Type B pancreatic cell (in vitro differentiated cells): ENCODE data around the gene SLC36A2. TPM values are rescaled to one million over a fixed set of nuclear protein-coding genes. Genes with fewer than 3 reads are reported as not detected.

Experiments used
- DNase-seq: peaks from one replicate; pipeline ENCODE4 v3.0.0; 2021; ENCODE audit warnings: mixed read lengths; ENCODE audit not compliant: unreplicated experiment; ENCODE audit errors: extremely low spot score
- H3K27ac Mint-ChIP-seq: 2 replicates; pipeline ENCODE4 v1.8.0; 2021; ENCODE audit warnings: mild to moderate bottlenecking, mixed read lengths
- H3K27me3 Mint-ChIP-seq: 2 replicates; pipeline ENCODE4 v1.8.0; 2021; ENCODE audit warnings: mixed read lengths
- H3K36me3 Mint-ChIP-seq: 2 replicates; pipeline ENCODE4 v1.8.0; 2021; ENCODE audit warnings: mixed read lengths
- H3K4me1 Mint-ChIP-seq: one replicate; pipeline ENCODE4 v1.8.0; 2021; ENCODE audit warnings: mixed read lengths; ENCODE audit not compliant: unreplicated experiment
- H3K4me3 Mint-ChIP-seq: 2 replicates; pipeline ENCODE4 v1.8.0; 2021; ENCODE audit warnings: mild to moderate bottlenecking, mixed read lengths
- H3K9me3 Mint-ChIP-seq: 2 replicates; pipeline ENCODE4 v1.8.0; 2021; ENCODE audit warnings: mixed read lengths
- total RNA-seq: library from RNA; stranded (reverse); gene quantifications from 2 replicates; pipeline ENCODE4 v1.2.1, GENCODE V29; 2021; ENCODE audit warnings: low replicate concordance
- TF ChIP-seq, protein P1 (sequence below): fragments of 200-600 bp; sonication (generic); conservative IDR thresholded peaks from 2 replicates; pipeline ENCODE4 v1.5.0; 2021; ENCODE audit warnings: antibody characterized with exemption, mild to moderate bottlenecking

The SLC36A2 gene
- total RNA-seq, 1 donor from 2014 or later: not detected

GRCh38 chr5:151357792-151358191, 10.4 kb upstream of the SLC36A2 start:
- no peaks in the 10 kb centered on the region for H3K4me1 Mint-ChIP-seq
- H3K27me3 Mint-ChIP-seq: peaks cover 4% of the 10 kb centered on the region
- no peak overlapping the region for H3K4me3 Mint-ChIP-seq
- no peak for DNase-seq
- no peak overlapping the region for H3K27ac Mint-ChIP-seq
- H3K36me3 Mint-ChIP-seq: no peaks in the 10 kb centered on the region
- TF ChIP-seq, protein P1, sequence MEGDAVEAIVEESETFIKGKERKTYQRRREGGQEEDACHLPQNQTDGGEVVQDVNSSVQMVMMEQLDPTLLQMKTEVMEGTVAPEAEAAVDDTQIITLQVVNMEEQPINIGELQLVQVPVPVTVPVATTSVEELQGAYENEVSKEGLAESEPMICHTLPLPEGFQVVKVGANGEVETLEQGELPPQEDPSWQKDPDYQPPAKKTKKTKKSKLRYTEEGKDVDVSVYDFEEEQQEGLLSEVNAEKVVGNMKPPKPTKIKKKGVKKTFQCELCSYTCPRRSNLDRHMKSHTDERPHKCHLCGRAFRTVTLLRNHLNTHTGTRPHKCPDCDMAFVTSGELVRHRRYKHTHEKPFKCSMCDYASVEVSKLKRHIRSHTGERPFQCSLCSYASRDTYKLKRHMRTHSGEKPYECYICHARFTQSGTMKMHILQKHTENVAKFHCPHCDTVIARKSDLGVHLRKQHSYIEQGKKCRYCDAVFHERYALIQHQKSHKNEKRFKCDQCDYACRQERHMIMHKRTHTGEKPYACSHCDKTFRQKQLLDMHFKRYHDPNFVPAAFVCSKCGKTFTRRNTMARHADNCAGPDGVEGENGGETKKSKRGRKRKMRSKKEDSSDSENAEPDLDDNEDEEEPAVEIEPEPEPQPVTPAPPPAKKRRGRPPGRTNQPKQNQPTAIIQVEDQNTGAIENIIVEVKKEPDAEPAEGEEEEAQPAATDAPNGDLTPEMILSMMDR: no peak
- H3K9me3 Mint-ChIP-seq: peaks cover under 1% of the 10 kb centered on the region

- Mint-ChIP-seq H3K36me3 (no peaks in the 10 kb centered on the region), H3K9me3 (no peaks in the 10 kb centered on the region), H3K27ac (no peak overlapping the region), H3K27me3 (peaks cover 5% of the 10 kb centered on the region), H3K4me1 (no peaks in the 10 kb centered on the region), H3K4me3 (no peak overlapping the region)
- TF ChIP-seq, protein P1: no peak
- no peak for DNase-seq
These were observed 9.7 kb upstream of the SLC36A2 start for GRCh38 chr5:151357097-151357496.

GRCh38 chr5:151351671-151352070, 4.3 kb upstream of the SLC36A2 start:
- Mint-ChIP-seq H3K36me3 (no peaks in the 10 kb centered on the region), H3K9me3 (no peaks in the 10 kb centered on the region), H3K4me3 (no peak overlapping the region), H3K27ac (no peak overlapping the region), H3K27me3 (peaks cover 25% of the 10 kb centered on the region), H3K4me1 (no peaks in the 10 kb centered on the region)
- DNase-seq: no peak
- TF ChIP-seq, protein P1: no peak

DNA sequence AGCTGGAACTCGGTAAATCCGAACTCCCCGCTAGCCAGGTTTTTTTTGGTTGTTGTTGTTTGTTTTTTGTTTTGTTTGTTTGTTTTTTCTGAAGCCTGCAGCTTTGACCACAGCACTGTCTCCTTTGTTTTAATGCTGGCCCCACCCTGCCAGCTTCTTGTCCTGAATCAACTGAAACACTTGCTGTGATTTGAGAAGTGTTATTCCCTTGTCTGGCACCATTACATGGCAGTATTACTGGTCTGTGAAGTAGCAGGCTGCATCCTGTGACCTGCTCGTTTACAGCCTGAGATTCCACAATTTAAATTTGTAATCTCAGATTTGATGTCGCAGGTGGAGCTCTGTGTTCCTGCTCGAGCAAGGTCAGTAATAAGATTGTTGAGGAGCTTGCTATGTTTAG, 1.4 kb upstream of the SLC36A2 start:
- Mint-ChIP-seq H3K4me1 (peaks cover 9% of the 10 kb centered on the region), H3K27ac (no peak overlapping the region), H3K9me3 (no peaks in the 10 kb centered on the region), H3K27me3 (peaks cover 49% of the 10 kb centered on the region), H3K36me3 (no peaks in the 10 kb centered on the region), H3K4me3 (no peak overlapping the region)
- DNase-seq: no peak
- TF ChIP-seq, protein P1: no peak

DNA sequence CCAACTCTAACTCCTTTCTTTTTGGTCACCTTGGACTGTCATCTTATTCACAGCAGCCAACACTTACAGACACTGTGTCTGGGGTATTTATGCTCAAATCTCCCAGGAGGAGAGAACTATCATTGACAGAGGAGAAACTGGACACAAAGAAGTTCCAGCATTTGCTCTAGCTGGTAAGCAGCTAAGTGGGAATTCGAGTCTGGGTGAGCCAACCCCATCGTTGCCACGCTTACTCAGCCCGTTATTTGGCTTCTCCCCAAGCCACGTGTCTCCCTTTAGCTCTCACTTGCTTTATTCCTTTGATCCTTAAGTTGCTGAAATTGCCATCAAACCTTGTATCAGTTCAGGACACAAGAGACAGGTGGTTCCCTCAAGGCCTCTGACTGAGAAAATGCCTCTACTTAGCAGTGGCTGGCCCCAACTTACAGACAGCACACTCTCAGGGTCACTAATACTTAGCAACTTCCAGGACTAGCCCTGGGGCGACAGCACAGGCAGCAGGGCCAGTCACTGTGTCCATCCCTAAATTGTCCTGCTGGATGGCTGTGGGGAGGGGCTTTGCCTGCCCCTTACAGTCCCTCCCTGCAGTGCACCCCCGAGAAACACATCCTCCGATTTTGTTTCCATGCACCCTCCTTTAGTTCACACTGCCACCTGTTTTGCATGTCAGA, 1.4 kb downstream of the SLC36A2 start:
- TF ChIP-seq, protein P1: no peak
- DNase-seq: no peak
- no peak overlapping the region for H3K4me3 Mint-ChIP-seq
- peaks cover 67% of the 10 kb centered on the region for H3K27me3 Mint-ChIP-seq
- H3K27ac Mint-ChIP-seq: no peak overlapping the region
- H3K4me1 Mint-ChIP-seq: peaks cover 9% of the 10 kb centered on the region
- H3K36me3 Mint-ChIP-seq: no peaks in the 10 kb centered on the region
- H3K9me3 Mint-ChIP-seq: no peaks in the 10 kb centered on the region
